ENCODE data around the gene SGMS2. TPM values are rescaled to one million over a fixed set of nuclear protein-coding genes. Genes with fewer than 3 reads are reported as not detected.

SGMS2 gene
- total and polyA plus RNA-seq, 2 of the 4 experiments (the other 2 are of a cell fraction): 13.4 to 37.5 TPM

- CTCF ChIA-PET: no interaction called here
- no peaks in the 10 kb centered on the region for H3K36me3 ChIP-seq (ENCODE audit: control insufficient read depth, insufficient read depth, low read length)
- H3K9me3 ChIP-seq (ENCODE audit: control insufficient read depth, insufficient read depth, low read length): no peaks in the 10 kb centered on the region
- H3K27ac ChIP-seq (ENCODE audit: insufficient read depth, low read length): no peak overlapping the region
- no peak for ATAC-seq (ENCODE audit: low read depth)
- no peak overlapping the region for H4K91ac ChIP-seq (ENCODE audit: insufficient read depth, low read depth, low read length)
- H4K5ac ChIP-seq (ENCODE audit: low read depth, low read length): no peak overlapping the region
- no peaks in the 10 kb centered on the region for H3K27me3 ChIP-seq (ENCODE audit: control insufficient read depth, insufficient read depth, low read length)
- H2BK120ac ChIP-seq (ENCODE audit: low read depth, low read length): no peak overlapping the region
- no peak overlapping the region for H3K4ac ChIP-seq (ENCODE audit: low read depth, low read length)
- BruUV-seq (replicated peaks): no TSS peak
- no peak overlapping the region for H2BK5ac ChIP-seq (ENCODE audit: low read depth, low read length, poor library complexity, severe bottlenecking)
- H3K9ac ChIP-seq (ENCODE audit: low read depth, low read length): no peak overlapping the region
- no peak overlapping the region for H3K23ac ChIP-seq (ENCODE audit: low read depth, low read length)
- POLR2A ChIA-PET (ENCODE audit: unreplicated experiment): no interaction called here
- H3K56ac ChIP-seq (ENCODE audit: extremely low read depth, insufficient read depth, low read length): no peak overlapping the region
- no CpG with 5 or more reads among the region's 3 CpGs for WGBS, 2 experiments (ENCODE audit: extremely low coverage in 2 of 2, insufficient read length in 1 of 2)
- TF ChIP-seq SMC3 (IDR thresholded peaks at IDR 0.05; ENCODE audit: low read depth, low read length) (no peak), BHLHE40 (IDR thresholded peaks at IDR 0.05; ENCODE audit: low read depth, low read length) (no peak), NFE2L2 (IDR thresholded peaks at IDR 0.05; ENCODE audit: low read depth, low read length) (no peak), MAZ (IDR thresholded peaks at IDR 0.05; ENCODE audit: borderline replicate concordance, low read depth, low read length) (no peak), RAD21 (IDR thresholded peaks at IDR 0.05; ENCODE audit: low read length) (no peak), RCOR1 (IDR thresholded peaks at IDR 0.05; ENCODE audit: insufficient replicate concordance, low read length) (no peak), ELK1 (IDR thresholded peaks at IDR 0.05; ENCODE audit: borderline replicate concordance, low read depth, low read length) (no peak), CEBPB (IDR thresholded peaks at IDR 0.05; ENCODE audit: low read depth, low read length) (no peak), MAFK (IDR thresholded peaks at IDR 0.05; ENCODE audit: low read depth, low read length) (no peak), USF2 (IDR thresholded peaks at IDR 0.05; ENCODE audit: low read depth, low read length) (no peak), CHD1 (IDR thresholded peaks at IDR 0.05; ENCODE audit: low read depth, low read length) (no peak)
- H2BK15ac ChIP-seq (ENCODE audit: low read depth, low read length): no peak overlapping the region
- no peak overlapping the region for H2AK5ac ChIP-seq (ENCODE audit: low read depth, low read length)
- H2AFZ ChIP-seq (replicated peaks; ENCODE audit: low read length, poor library complexity): no peak overlapping the region
- H2AK9ac ChIP-seq (replicated peaks; ENCODE audit: low read depth, low read length, poor library complexity): no peak overlapping the region
- no peak overlapping the region for H3K14ac ChIP-seq (replicated peaks; ENCODE audit: low read depth, low read length)
- DNase-seq: no peak
- no peak overlapping the region for H4K8ac ChIP-seq (ENCODE audit: low read depth in 2 of 2, low read length in 2 of 2)
- H3K79me1 ChIP-seq (ENCODE audit: low read depth in 1 of 2, low read length in 2 of 2): no peaks in the 10 kb centered on the region
- H3K4me2 ChIP-seq (ENCODE audit: low read depth, low read length): no peak overlapping the region
- H4K20me1 ChIP-seq (ENCODE audit: insufficient read depth, low read length): no peaks in the 10 kb centered on the region
- no peak overlapping the region for H3K4me3 ChIP-seq (ENCODE audit: insufficient read depth, low read depth, low read length)
- intact Hi-C loops (cut with micrococcal nuclease) (no loop called here), in situ Hi-C loops (cut with MboI; ENCODE audit: low sequenced_read_pairs) (no loop called here), dilution Hi-C loops (cut with HindIII; ENCODE audit: low sequenced_read_pairs, unreplicated experiment) (no loop called here)
- H2BK20ac ChIP-seq (ENCODE audit: low read depth, low read length): no peak overlapping the region
- H3K18ac ChIP-seq (ENCODE audit: low read depth, low read length): no peak overlapping the region
- no peaks in the 10 kb centered on the region for H3K4me1 ChIP-seq (ENCODE audit: control insufficient read depth, insufficient read depth, low read length)
- no peaks in the 10 kb centered on the region for H3K9me1 ChIP-seq (ENCODE audit: insufficient read depth, low read length)
These were observed 49.3 kb downstream of the SGMS2 start for GRCh38 chr4:107874024-107874423.
